ENCODE measurements around the gene HSPB3. TPM values are rescaled to one million over a fixed set of nuclear protein-coding genes. Genes with fewer than 3 reads are reported as not detected.
"Not testable (repeated sequence)": the region's sequence is repeated elsewhere in the genome, so short reads cannot be mapped to it uniquely, and the experiment has no call there.

The HSPB3 gene
- total RNA-seq, 1 experiment from 2014 or later = not detected

GRCh38 chr5:54480296-54480695 is 24.8 kb downstream of the HSPB3 start:
- no peaks in the 10 kb centered on the region for H3K9me3 Mint-ChIP-seq (ENCODE audit: unreplicated experiment)
- no peaks in the 10 kb centered on the region for H3K36me3 Mint-ChIP-seq (ENCODE audit: insufficient read depth, unreplicated experiment)
- H3K4me3 Mint-ChIP-seq (ENCODE audit: unreplicated experiment) = no peak overlapping the region
- intact Hi-C loops (cut with micrococcal nuclease) = no loop called here
- H3K4me1 Mint-ChIP-seq (ENCODE audit: insufficient read depth, unreplicated experiment) = no peaks in the 10 kb centered on the region
- BruUV-seq (replicated peaks) = no TSS peak
- ChIA-PET POLR2A (no interaction called here), CTCF (interaction anchor here (0.6 to 3.5 kb wide), 5 partner anchors 9 to 619 kb away, joined by 3 to 22 read pairs (median 4); no protein-coding TSS in a partner anchor)
- no peak overlapping the region for H3K27ac Mint-ChIP-seq (ENCODE audit: low read depth, unreplicated experiment)
- no peak for DNase-seq (ENCODE audit: unreplicated experiment)
- H3K27me3 Mint-ChIP-seq (ENCODE audit: insufficient read depth, unreplicated experiment) = no peaks in the 10 kb centered on the region
- no peak for TF ChIP-seq CTCF (IDR thresholded peaks at IDR 0.05; ENCODE audit: unreplicated experiment)

GRCh38 chr5:54484219-54484894 is 28.9 kb downstream of the HSPB3 start:
- H3K4me3 Mint-ChIP-seq (ENCODE audit: unreplicated experiment) = no peak overlapping the region
- intact Hi-C loops (cut with micrococcal nuclease) = no loop called here
- CTCF ChIA-PET = interaction anchor here (0.6 to 2.6 kb wide), 4 partner anchors 28 to 241 kb away, joined by 3 to 10 read pairs (median 4); no protein-coding TSS in a partner anchor

GRCh38 chr5:54485659-54486058 is 30.2 kb downstream of the HSPB3 start:
- H3K36me3 Mint-ChIP-seq (ENCODE audit: insufficient read depth, unreplicated experiment); DNase-seq (ENCODE audit: unreplicated experiment); H3K27me3 Mint-ChIP-seq (ENCODE audit: insufficient read depth, unreplicated experiment); POLR2A ChIA-PET; H3K4me1 Mint-ChIP-seq (ENCODE audit: insufficient read depth, unreplicated experiment); BruUV-seq (replicated peaks); H3K4me3 Mint-ChIP-seq (ENCODE audit: unreplicated experiment); H3K27ac Mint-ChIP-seq (ENCODE audit: low read depth, unreplicated experiment); intact Hi-C loops (cut with micrococcal nuclease); H3K9me3 Mint-ChIP-seq (ENCODE audit: unreplicated experiment): not testable (repeated sequence)
- CTCF ChIA-PET = interaction anchor here (0.7 to 2.6 kb wide), 2 partner anchors 27 to 242 kb away, joined by 4 to 10 read pairs; no protein-coding TSS in a partner anchor

More at GRCh38 chr5:54484219-54484894, 28.9 kb downstream of the HSPB3 start:
- H3K4me1 Mint-ChIP-seq (ENCODE audit: insufficient read depth, unreplicated experiment) = no peaks in the 10 kb centered on the region
- H3K27ac Mint-ChIP-seq (ENCODE audit: low read depth, unreplicated experiment) = no peak overlapping the region
- H3K36me3 Mint-ChIP-seq (ENCODE audit: insufficient read depth, unreplicated experiment) = no peaks in the 10 kb centered on the region
- no TSS peak for BruUV-seq (replicated peaks)
- POLR2A ChIA-PET = interaction anchor here (0.7 kb wide), 1 partner anchor 50 kb away, joined by 3 read pairs; no protein-coding TSS in a partner anchor
- H3K9me3 Mint-ChIP-seq (ENCODE audit: unreplicated experiment) = no peaks in the 10 kb centered on the region
- H3K27me3 Mint-ChIP-seq (ENCODE audit: insufficient read depth, unreplicated experiment) = no peaks in the 10 kb centered on the region
- TF ChIP-seq CTCF (IDR thresholded peaks at IDR 0.05; ENCODE audit: unreplicated experiment) = no peak
- DNase-seq (ENCODE audit: unreplicated experiment) = no peak

- intact Hi-C loops (cut with micrococcal nuclease) = loop anchor here (1.0 to 2.0 kb wide), 4 partner anchors 46 to 246 kb away; partner anchors contain the start of gene ARL15
- H3K27ac Mint-ChIP-seq (ENCODE audit: low read depth, unreplicated experiment) = not testable (repeated sequence)
Measured at GRCh38 chr5:54489648-54489979, 34.1 kb downstream of the HSPB3 start.

GRCh38 chr5:54491326-54491725 is 35.8 kb downstream of the HSPB3 start:
- Mint-ChIP-seq H3K27ac (ENCODE audit: low read depth, unreplicated experiment) (no peak overlapping the region), H3K27me3 (ENCODE audit: insufficient read depth, unreplicated experiment) (no peaks in the 10 kb centered on the region), H3K9me3 (ENCODE audit: unreplicated experiment) (no peaks in the 10 kb centered on the region), H3K4me1 (ENCODE audit: insufficient read depth, unreplicated experiment) (no peaks in the 10 kb centered on the region), H3K4me3 (ENCODE audit: unreplicated experiment) (no peak overlapping the region), H3K36me3 (ENCODE audit: insufficient read depth, unreplicated experiment) (no peaks in the 10 kb centered on the region)
- no TSS peak for BruUV-seq (replicated peaks)
- intact Hi-C loops (cut with micrococcal nuclease) = no loop called here
- DNase-seq (ENCODE audit: unreplicated experiment) = no peak
- no peak for TF ChIP-seq CTCF (IDR thresholded peaks at IDR 0.05; ENCODE audit: unreplicated experiment)
- CTCF ChIA-PET = interaction anchor here (0.6 to 7.0 kb wide), 11 partner anchors 11 to 404 kb away, joined by 3 to 134 read pairs (median 8); partner anchors contain the start of gene HSPB3
- POLR2A ChIA-PET = interaction anchor here (1.4 kb wide), 1 partner anchor 183 kb away, joined by 3 read pairs; no protein-coding TSS in a partner anchor

More at GRCh38 chr5:54489648-54489979, 34.1 kb downstream of the HSPB3 start:
- not testable (repeated sequence) for H3K4me3 Mint-ChIP-seq (ENCODE audit: unreplicated experiment); DNase-seq (ENCODE audit: unreplicated experiment); H3K27me3 Mint-ChIP-seq (ENCODE audit: insufficient read depth, unreplicated experiment); BruUV-seq (replicated peaks); H3K4me1 Mint-ChIP-seq (ENCODE audit: insufficient read depth, unreplicated experiment); H3K36me3 Mint-ChIP-seq (ENCODE audit: insufficient read depth, unreplicated experiment); H3K9me3 Mint-ChIP-seq (ENCODE audit: unreplicated experiment)
- ChIA-PET CTCF (interaction anchor here (0.6 to 7.0 kb wide), 70 partner anchors 9 to 1401 kb away, joined by 3 to 134 read pairs (median 5); partner anchors contain the start of genes ARL15 and HSPB3), POLR2A (interaction anchor here (0.8 to 3.3 kb wide), 10 partner anchors 32 to 245 kb away, joined by 3 to 37 read pairs (median 5); partner anchors contain the start of gene ARL15)

All from MCF 10A (cell line).